HG03025 (cell line): ENCODE results near the gene TRABD2A.

Experiments used
- ATAC-seq: cut with Tn5 transposase; IDR thresholded peaks from one replicate; pipeline ENCODE4 v1.9.1; 2021; ENCODE audit warnings: mild to moderate bottlenecking, moderate library complexity; ENCODE audit not compliant: unreplicated experiment, low FRiP score

TRABD2A gene

DNA sequence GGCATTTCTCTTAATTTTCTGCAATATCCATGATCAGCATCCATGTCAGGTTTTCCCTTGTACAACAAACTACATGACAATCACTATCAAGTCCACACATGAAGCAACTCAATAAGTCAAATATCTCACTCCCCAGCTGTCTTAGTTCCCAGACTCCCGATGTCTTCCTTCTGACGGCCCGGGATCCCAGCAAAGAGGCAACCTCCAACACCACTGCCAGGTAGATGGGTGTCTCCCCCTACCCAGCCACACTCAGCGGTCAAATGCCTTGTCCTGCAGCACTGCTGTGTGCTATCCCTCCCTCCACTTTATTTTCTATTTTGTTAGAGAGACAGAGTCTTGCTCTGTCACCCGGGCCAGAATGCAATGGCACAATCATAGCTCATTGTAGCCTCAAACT lies 23.3 kb downstream of the TRABD2A start:
- no peak for ATAC-seq

GRCh38 chr2:84856787-84857186 lies 24.1 kb downstream of the TRABD2A start:
- no peak for ATAC-seq

GRCh38 chr2:84855731-84856130 lies 25.2 kb downstream of the TRABD2A start:
- ATAC-seq: no peak

GRCh38 chr2:84854850-84855249 lies 26.0 kb downstream of the TRABD2A start:
- no peak for ATAC-seq

- ATAC-seq: no peak
These were observed 29.0 kb downstream of the TRABD2A start for GRCh38 chr2:84851876-84852275.

GRCh38 chr2:84850471-84850870 lies 30.4 kb downstream of the TRABD2A start:
- no peak for ATAC-seq

DNA sequence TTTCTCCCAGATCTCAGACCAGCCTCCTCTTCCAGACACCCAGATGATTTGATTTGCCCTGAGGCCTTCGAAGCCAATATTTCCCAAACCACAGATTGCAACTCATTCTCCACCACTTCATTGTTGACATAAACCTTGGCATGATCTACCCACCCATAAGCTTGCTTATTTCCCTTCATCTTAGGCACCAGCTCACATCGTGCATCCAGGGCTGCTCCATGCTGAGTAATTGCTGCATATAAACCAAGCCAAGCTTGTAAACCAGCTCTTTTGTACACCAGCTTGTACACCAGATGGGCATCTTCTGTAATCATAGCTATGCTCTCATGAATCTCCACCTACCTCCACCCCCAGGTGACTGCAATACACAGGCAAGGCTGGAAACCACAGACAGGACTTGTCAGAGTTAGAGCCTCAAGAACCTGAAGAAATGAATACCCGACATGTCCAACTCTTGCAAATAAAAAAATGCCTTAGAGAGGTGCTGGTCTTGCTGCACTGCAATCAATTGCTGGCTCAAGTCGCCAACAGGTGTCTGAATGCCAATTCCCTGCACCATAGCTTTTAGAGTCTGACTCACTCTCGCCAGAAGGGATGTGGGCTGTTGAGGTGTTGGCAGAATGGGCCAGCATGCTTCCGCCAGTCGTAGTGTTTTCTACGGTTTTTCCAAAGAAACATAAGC lies 31.5 kb downstream of the TRABD2A start:
- ATAC-seq: no peak

DNA sequence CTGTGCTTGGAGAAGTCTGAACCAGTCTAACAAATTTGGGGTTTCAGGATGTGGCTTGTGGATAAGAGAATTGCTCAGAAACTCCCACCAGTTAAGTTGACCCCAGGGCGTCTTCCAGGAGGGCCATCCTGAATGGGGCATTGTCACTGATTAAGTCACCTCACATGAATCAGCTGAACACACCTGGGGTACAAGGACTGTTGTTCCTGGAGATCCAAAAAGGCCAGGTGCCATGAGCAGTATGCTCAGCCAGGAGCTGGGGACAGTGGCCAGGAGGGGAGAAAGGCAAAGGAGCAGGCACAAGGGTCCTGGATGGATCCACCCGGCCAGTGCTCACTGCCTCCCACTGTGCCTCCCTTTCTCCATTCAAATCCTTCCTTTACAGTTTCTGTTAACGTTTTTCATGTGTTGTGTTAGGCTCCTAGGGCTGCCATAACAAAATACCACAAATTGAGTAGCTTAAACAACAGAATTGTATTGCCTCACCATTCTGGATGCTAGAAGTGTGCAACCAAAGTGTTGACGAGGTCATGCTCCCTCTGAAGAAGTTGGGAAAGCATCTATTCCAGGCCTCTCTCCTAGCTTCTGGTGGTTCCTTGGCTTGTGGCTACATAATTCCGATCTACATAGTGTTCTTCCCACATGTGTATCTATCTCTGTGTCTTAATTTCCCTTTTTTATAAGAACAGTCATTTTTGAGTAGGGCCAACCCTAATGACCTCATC lies 33.4 kb downstream of the TRABD2A start:
- no peak for ATAC-seq

- ATAC-seq: no peak
These were observed 34.1 kb downstream of the TRABD2A start for GRCh38 chr2:84846741-84847142.

DNA sequence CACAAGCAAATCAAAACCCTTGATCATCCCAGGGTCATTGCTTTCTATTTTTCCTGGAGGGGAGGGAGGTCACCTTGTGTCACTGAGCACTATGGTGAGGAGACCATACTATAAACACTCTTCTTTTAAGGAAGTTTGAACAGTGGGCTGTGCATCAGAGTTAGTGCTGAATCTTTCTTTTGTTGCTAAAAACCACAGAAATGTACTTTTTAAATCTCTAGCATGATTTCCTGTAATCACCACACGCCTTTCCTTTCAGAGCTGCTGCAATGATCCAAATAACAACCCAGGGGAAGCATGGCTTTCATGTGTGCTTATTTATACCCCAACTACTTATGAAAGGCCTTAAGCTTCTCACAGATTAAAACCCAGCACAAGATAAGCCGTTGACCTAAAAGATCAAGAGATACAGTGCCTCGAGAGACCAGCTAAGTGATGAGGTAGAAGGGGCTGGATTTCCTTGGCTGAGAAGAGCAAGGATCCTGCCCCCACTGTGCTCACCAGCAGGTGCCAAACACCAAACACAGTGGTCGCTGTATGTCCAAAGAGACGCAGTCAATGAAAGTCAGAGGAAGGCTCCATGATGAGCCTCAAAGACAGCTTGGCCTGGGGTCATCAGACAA lies 34.7 kb downstream of the TRABD2A start:
- no peak for ATAC-seq

DNA sequence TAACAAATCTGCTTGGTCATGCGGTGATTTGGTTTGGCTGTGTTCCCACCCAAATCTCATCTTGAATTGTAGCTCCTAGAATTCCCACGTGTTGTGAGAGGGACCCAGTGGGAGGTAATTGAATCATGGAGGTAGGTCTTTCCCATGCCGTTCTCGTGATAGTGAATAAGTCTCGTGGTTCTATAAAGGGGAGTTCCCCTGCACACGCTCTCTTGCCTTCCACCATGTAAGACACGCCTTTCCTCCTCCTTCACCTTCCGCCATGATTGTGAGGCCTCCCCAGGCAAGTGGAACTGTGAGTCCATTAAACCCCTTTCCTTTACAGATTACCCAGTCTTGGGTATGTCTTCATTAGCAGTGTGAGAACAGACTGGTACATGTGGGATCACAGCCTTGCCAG lies 36.7 kb downstream of the TRABD2A start:
- ATAC-seq: no peak

- no peak for ATAC-seq
These were observed 39.3 kb downstream of the TRABD2A start for GRCh38 chr2:84841577-84841976.

GRCh38 chr2:84840306-84840705 lies 40.6 kb downstream of the TRABD2A start:
- ATAC-seq: no peak

GRCh38 chr2:84839851-84840250 lies 41.0 kb downstream of the TRABD2A start:
- ATAC-seq: no peak

DNA sequence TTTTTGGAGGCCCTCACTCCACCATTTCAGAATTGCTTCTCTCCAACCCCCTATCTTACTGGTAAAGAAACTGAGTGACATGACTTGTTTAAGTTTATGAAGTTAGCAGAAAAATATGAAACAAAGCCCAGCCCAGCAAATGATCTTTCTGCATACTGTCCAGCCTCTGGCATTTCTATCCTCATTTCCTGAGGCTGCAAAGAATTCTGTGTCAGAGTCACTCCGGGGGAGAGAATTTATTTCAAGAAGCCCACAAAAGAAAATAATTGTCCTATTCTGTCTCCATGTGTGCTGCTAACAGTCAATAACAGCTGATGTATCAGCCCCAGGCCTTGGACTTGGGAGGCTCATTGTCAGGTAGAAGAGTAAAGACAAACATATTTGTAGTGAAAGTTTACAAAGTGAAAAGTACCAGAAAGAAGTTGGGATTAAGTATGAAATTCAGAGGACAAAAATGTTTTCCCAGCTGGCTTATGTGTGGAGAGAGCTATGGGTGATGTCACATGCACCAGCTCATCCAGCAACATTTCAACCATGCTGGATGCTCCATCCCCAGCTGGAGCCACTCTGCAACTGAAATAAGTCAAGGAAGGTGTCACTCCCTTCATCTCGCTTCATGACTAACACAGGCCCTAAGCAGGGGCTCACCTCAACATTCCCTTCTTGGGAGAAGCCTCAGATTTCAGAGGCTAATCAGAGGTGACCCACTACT lies 42.3 kb downstream of the TRABD2A start:
- ATAC-seq: no peak

DNA sequence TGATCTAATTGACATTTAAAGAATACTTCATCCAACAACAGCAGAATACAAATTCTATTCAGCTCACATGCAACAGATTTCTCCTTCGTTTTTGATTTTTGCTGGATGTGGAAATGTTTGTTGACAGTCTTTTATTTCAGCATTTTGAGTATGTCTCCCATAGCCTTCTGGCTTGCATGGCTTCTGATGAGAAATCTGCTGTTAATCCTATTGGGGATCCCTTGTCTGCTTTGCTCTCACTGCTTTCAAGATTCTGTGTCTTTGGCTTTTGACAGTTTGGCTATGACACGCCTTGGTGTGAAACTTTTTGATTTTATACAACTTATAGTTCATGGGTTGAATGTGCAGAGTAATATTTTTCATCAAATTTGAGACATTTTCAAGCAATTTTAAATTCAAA lies 44.7 kb downstream of the TRABD2A start:
- ATAC-seq: no peak

DNA sequence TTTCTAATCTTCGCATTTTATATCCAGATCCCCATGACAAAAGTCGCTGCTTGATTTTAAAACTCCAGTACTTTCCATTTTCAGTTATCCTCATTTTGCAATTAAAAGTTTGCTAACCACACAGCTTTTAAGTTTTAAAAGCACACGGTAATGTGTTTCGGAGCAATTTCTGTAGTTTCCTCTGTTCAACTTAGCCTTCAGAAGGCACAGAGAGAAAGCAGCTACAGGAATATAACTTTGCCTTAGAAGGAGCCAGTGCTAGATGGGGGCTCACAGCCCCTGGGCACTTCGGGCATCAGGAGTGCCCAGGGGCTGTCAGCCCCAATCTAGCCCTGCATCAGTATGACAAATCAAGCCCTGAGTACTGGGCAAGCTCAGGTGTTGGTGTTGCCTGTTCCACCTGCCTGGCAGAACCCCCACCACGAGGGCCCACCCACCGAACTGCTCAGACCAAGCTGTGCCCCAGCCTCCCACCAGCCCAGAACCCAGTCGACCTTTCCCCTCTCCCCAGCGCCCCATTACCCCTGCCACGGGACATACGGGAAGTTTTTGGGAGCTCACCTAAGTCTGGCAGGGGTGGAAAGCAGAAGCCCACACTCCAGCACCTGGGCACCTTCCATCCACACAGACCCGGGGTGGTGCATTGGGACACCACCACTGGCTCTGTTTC lies 47.3 kb downstream of the TRABD2A start:
- ATAC-seq: no peak

- ATAC-seq: peak; percentile 79
These were observed 48.0 kb downstream of the TRABD2A start for GRCh38 chr2:84832772-84833461.

- ATAC-seq: no peak
These were observed 50.0 kb downstream of the TRABD2A start for GRCh38 chr2:84830758-84831500.
